Keratinocyte (primary cell): ENCODE measurements around the gene GRK1.

Experiments used
- CTCF ChIP-seq, 3 experiments: IDR thresholded peaks in 1 of 3; conservative IDR thresholded peaks in 1 of 3; optimal IDR thresholded peaks in 1 of 3; 2 replicates in 2 of 3; 3 replicates in 1 of 3; pipeline versions ENCODE3 to v1.5.1; 2011; ENCODE audit warnings: low read length in 3 of 3, mild to moderate bottlenecking in 3 of 3, moderate library complexity in 2 of 3, control low read depth in 1 of 3, inconsistent platforms in 1 of 3; ENCODE audit not compliant: insufficient read depth in 2 of 3; ENCODE audit errors: extremely low read depth in 1 of 3
- EZH2 ChIP-seq: IDR thresholded peaks from one replicate; pipeline ENCODE4 v1.6.1; 2012; ENCODE audit warnings: inconsistent platforms, mild to moderate bottlenecking, low read length, moderate library complexity

DNA sequence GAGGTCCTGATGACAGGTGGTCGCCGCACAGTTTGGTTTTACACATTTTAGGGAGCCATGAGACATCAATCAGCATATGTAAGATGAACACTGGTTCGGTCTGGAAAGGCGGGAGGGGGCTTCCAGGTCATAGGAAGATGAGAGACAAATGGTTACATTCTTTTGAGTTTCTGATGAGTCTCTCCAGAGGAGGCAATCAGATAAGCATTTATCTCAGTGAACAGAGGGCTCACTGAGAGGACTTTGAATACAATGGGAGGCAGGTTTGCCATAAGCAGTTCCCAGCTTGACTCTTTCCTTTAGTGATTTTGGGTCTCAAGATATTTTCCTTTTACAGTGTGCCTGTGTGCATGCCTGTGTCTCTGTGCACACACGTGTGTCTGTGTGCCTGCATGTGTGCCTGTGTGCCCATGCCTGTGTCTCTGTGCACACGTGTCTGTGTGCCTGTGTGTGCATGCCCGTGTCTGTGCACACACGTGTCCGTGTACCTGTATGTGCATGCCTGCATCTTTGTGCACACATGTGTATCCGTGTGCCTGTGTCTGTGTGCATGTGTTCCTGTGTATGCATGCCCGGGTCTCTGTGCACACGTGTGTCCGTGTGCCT is 56.5 kb downstream of the GRK1 start:
- TF ChIP-seq CTCF (optimal IDR thresholded peaks at IDR 0.05 in 1 of 3, IDR thresholded peaks at IDR 0.05 in 1 of 3, conservative IDR thresholded peaks at IDR 0.05 in 1 of 3; ENCODE audit: extremely low read depth in 1 of 3, insufficient read depth in 2 of 3, low read length in 3 of 3): no peak
- TF ChIP-seq EZH2: no peak
